HepG2 (cell line): Measurements from ENCODE around the gene CCDC117. TPM values are rescaled to one million over a fixed set of nuclear protein-coding genes. Genes with fewer than 3 reads are reported as not detected.

Experiments used
- FOXM1 ChIP-seq: sonication (generic); formaldehyde crosslinking; IDR thresholded peaks from 2 replicates; pipeline ENCODE4 v1.5.0; 2020; ENCODE audit warnings: missing genetic modification reagents
- GPN1 ChIP-seq: sonication (generic); formaldehyde crosslinking; IDR thresholded peaks from 2 replicates; pipeline ENCODE4 v1.5.1; 2020; ENCODE audit warnings: missing genetic modification reagents, borderline replicate concordance
- MXI1 ChIP-seq: IDR thresholded peaks from 3 replicates; pipeline ENCODE4 v1.6.1; 2012; ENCODE audit warnings: low read depth, low read length, inconsistent platforms, borderline replicate concordance
- RBAK ChIP-seq: sonication (generic); formaldehyde crosslinking; IDR thresholded peaks from 2 replicates; pipeline ENCODE4 v1.5.1; 2020; ENCODE audit warnings: mild to moderate bottlenecking, missing genetic modification reagents
- RNF2 ChIP-seq: fragments of 450-650 bp; conservative IDR thresholded peaks from 2 replicates; pipeline ENCODE4 v1.6.1; 2016; ENCODE audit warnings: low read depth
- TEAD3 ChIP-seq: optimal IDR thresholded peaks from 2 replicates; pipeline ENCODE3; 2016; ENCODE audit warnings: borderline replicate concordance
- ZKSCAN8 ChIP-seq: IDR thresholded peaks from 2 replicates; pipeline ENCODE4 v1.6.1; 2016; ENCODE audit warnings: borderline replicate concordance, missing genetic modification reagents, missing compliant biosample characterization
- ZNF260 ChIP-seq: sonication (generic); formaldehyde crosslinking; IDR thresholded peaks from 2 replicates; pipeline ENCODE4 v1.4.0; 2020; ENCODE audit warnings: missing genetic modification reagents, low read depth, mild to moderate bottlenecking, borderline replicate concordance
- ZNF264 ChIP-seq: sonication (generic); formaldehyde crosslinking; IDR thresholded peaks from 2 replicates; pipeline ENCODE4 v1.4.0; 2020; ENCODE audit warnings: missing genetic modification reagents
- ZNF317 ChIP-seq: sonication (generic); formaldehyde crosslinking; IDR thresholded peaks from 2 replicates; pipeline ENCODE4 v1.5.0; 2020; ENCODE audit warnings: mild to moderate bottlenecking, missing genetic modification reagents
- ZNF367 ChIP-seq: sonication (generic); formaldehyde crosslinking; IDR thresholded peaks from 2 replicates; pipeline ENCODE4 v1.4.0; 2020; ENCODE audit warnings: missing genetic modification reagents, borderline replicate concordance
- ZNF460 ChIP-seq: sonication (generic); formaldehyde crosslinking; IDR thresholded peaks from 2 replicates; pipeline ENCODE4 v1.5.1; 2020; ENCODE audit warnings: missing genetic modification reagents, mild to moderate bottlenecking, borderline replicate concordance
- ZNF496 ChIP-seq: sonication (generic); formaldehyde crosslinking; IDR thresholded peaks from 2 replicates; pipeline ENCODE4 v1.8.1; 2023; ENCODE audit warnings: mild to moderate bottlenecking, moderate library complexity, missing genetic modification reagents; ENCODE audit not compliant: insufficient replicate concordance
- ZSCAN20 ChIP-seq: sonication (generic); formaldehyde crosslinking; IDR thresholded peaks from 2 replicates; pipeline ENCODE4 v1.4.0; 2020; ENCODE audit warnings: missing genetic modification reagents, mild to moderate bottlenecking, borderline replicate concordance
- polyA plus RNA-seq, 8 experiments: library from polyadenylated mRNA; depleted of rRNA in 3 of 8; stranded (reverse) in 7 of 8; unstranded in 1 of 8; fragments of >200 nt; fragmentation: Illumina TruSeq in 4 of 8; extraction: Trizol in 4 of 8; gene quantifications; 2 replicates each; pipeline versions ENCODE4 v1.2.1 to v1.2.3, GENCODE V29; 2011 to 2016; ENCODE audit warnings: low read depth in 4 of 8, missing spikeins in 1 of 8, mixed read lengths in 1 of 8; ENCODE audit not compliant: insufficient read depth in 1 of 8
- total RNA-seq, 5 experiments: library from RNA; depleted of rRNA; stranded (reverse); fragments of >200 nt; fragmentation: Illumina TruSeq; extraction: Trizol; gene quantifications; 2 replicates each; pipeline ENCODE4 v1.2.3, GENCODE V29; 2016; ENCODE audit warnings: low read depth in 1 of 5
- TF ChIP-seq, protein P1 (sequence below): sonication (generic); formaldehyde crosslinking; IDR thresholded peaks from 2 replicates; pipeline ENCODE4 v1.9.0; 2021; ENCODE audit warnings: missing genetic modification reagents, borderline replicate concordance
- TF ChIP-seq, protein P2 (sequence below): sonication (generic); formaldehyde crosslinking; conservative IDR thresholded peaks from 2 replicates; pipeline ENCODE4 v1.4.0; 2020; ENCODE audit warnings: missing genetic modification reagents
- TF ChIP-seq, protein P3 (sequence below): sonication (generic); formaldehyde crosslinking; IDR thresholded peaks from 2 replicates; pipeline ENCODE4 v1.4.0; 2020; ENCODE audit warnings: missing genetic modification reagents
- TF ChIP-seq, protein P4 (sequence below): sonication (generic); formaldehyde crosslinking; IDR thresholded peaks from 2 replicates; pipeline ENCODE4 v1.8.1; 2023; ENCODE audit warnings: mild to moderate bottlenecking, inconsistent platforms, moderate library complexity, missing genetic modification reagents, borderline replicate concordance
- TF ChIP-seq, protein P5 (sequence below): IDR thresholded peaks from 2 replicates; pipeline ENCODE4 v1.6.1; 2016; ENCODE audit warnings: low read depth

Gene CCDC117
- total and polyA plus RNA-seq, 2 of the 13 experiments (the other 11 are each of a cell fraction or from before 2014, with no cell fraction given): 12.6 to 34.2 TPM

DNA sequence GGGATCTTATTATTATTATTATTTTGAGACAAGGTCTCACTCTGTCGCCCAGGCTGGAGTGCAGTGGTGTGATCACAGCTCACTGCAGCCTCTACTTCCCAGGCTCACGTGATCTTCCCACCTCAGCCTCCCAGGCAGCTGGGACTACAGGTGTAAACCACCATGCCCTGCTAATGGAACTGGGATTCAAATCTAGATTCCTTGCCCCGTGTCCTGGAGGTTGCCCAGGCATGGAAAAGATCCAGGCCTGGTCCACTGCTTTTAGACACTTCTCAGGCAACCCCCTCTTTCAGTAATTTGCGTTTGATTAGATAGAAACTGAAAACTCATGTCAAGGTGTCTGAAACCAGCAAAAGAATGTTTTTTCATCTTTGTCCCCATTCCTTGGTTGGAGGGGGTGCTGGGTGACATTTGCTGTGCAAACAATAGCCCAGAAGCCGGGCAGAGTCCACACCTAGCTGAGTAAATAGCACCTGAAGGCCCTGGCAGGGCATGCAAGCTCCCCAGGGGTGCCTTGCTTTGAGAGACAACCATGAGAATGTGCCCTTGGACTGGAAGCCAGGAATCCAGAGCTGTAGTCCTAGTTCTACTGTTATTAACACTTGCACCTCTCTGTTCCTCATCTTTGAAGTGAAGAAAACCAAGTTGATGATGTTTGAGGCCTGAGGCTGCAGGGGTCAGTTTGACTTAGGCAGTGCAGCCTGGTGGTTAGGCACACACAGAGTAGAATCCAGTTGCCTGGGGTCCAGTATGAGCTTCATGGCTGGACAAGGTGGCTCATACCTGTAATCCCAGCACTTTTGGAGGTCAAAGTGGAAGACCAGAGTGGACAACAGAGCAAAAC is 47.0 kb downstream of the CCDC117 start (continued):
- TF ChIP-seq, protein P1, sequence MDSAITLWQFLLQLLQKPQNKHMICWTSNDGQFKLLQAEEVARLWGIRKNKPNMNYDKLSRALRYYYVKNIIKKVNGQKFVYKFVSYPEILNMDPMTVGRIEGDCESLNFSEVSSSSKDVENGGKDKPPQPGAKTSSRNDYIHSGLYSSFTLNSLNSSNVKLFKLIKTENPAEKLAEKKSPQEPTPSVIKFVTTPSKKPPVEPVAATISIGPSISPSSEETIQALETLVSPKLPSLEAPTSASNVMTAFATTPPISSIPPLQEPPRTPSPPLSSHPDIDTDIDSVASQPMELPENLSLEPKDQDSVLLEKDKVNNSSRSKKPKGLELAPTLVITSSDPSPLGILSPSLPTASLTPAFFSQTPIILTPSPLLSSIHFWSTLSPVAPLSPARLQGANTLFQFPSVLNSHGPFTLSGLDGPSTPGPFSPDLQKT (CRISPR knock-in tag): no peak
- TF ChIP-seq, protein P2, sequence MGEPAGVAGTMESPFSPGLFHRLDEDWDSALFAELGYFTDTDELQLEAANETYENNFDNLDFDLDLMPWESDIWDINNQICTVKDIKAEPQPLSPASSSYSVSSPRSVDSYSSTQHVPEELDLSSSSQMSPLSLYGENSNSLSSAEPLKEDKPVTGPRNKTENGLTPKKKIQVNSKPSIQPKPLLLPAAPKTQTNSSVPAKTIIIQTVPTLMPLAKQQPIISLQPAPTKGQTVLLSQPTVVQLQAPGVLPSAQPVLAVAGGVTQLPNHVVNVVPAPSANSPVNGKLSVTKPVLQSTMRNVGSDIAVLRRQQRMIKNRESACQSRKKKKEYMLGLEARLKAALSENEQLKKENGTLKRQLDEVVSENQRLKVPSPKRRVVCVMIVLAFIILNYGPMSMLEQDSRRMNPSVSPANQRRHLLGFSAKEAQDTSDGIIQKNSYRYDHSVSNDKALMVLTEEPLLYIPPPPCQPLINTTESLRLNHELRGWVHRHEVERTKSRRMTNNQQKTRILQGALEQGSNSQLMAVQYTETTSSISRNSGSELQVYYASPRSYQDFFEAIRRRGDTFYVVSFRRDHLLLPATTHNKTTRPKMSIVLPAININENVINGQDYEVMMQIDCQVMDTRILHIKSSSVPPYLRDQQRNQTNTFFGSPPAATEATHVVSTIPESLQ (CRISPR knock-in tag): no peak
- TF ChIP-seq, protein P3, sequence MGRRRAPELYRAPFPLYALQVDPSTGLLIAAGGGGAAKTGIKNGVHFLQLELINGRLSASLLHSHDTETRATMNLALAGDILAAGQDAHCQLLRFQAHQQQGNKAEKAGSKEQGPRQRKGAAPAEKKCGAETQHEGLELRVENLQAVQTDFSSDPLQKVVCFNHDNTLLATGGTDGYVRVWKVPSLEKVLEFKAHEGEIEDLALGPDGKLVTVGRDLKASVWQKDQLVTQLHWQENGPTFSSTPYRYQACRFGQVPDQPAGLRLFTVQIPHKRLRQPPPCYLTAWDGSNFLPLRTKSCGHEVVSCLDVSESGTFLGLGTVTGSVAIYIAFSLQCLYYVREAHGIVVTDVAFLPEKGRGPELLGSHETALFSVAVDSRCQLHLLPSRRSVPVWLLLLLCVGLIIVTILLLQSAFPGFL (CRISPR knock-in tag): no peak
- no peak for TF ChIP-seq ZNF260 (CRISPR knock-in tag)
- peak; percentile 2; the same call in 1 of the 2 replicates for TF ChIP-seq ZNF264 (CRISPR knock-in tag)
- TF ChIP-seq ZNF460: peak; percentile 93
- TF ChIP-seq, protein P4, sequence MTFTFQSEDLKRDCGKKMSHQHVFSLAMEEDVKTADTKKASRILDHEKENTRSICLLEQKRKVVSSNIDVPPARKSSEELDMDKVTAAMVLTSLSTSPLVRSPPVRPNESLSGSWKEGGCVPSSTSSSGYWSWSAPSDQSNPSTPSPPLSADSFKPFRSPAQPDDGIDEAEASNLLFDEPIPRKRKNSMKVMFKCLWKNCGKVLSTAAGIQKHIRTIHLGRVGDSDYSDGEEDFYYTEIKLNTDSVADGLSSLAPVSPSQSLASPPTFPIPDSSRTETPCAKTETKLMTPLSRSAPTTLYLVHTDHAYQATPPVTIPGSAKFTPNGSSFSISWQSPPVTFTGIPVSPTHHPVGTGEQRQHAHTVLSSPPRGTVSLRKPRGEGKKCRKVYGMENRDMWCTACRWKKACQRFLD (CRISPR knock-in tag): no peak
- TF ChIP-seq ZKSCAN8 (CRISPR knock-in tag): no peak
- no peak for TF ChIP-seq ZNF367 (CRISPR knock-in tag)
- peak; percentile 90 for TF ChIP-seq TEAD3 (CRISPR knock-in tag)
- TF ChIP-seq GPN1: no peak
- no peak for TF ChIP-seq RBAK (CRISPR knock-in tag)
- no peak for TF ChIP-seq ZNF496 (CRISPR knock-in tag)
- peak; percentile 72; the same call in 1 of the 2 replicates for TF ChIP-seq ZSCAN20 (CRISPR knock-in tag)
- TF ChIP-seq ZNF317 (CRISPR knock-in tag): 0 out of 2 replicates have a peak, but pooled peaks have one; percentile 19
- peak; percentile 57; the same call in 1 of the 3 replicates for TF ChIP-seq MXI1
- TF ChIP-seq RNF2: no peak
- TF ChIP-seq, protein P5, sequence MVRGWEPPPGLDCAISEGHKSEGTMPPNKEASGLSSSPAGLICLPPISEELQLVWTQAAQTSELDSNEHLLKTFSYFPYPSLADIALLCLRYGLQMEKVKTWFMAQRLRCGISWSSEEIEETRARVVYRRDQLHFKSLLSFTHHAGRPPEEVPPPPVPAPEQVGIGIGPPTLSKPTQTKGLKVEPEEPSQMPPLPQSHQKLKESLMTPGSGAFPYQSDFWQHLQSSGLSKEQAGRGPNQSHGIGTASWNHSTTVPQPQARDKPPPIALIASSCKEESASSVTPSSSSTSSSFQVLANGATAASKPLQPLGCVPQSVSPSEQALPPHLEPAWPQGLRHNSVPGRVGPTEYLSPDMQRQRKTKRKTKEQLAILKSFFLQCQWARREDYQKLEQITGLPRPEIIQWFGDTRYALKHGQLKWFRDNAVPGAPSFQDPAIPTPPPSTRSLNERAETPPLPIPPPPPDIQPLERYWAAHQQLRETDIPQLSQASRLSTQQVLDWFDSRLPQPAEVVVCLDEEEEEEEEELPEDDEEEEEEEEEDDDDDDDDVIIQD: no peak
- TF ChIP-seq FOXM1 (CRISPR knock-in tag): no peak
